HG03457 (cell line): ENCODE measurements around the gene ACSF2.
"Not testable (repeated sequence)": the region's sequence is repeated elsewhere in the genome, so short reads cannot be mapped to it uniquely, and the experiment has no call there.

ENCODE experiments used
- ATAC-seq: cut with Tn5 transposase; IDR thresholded peaks from one replicate; pipeline ENCODE4 v1.9.1; 2021; ENCODE audit warnings: moderate number of reproducible peaks; ENCODE audit not compliant: unreplicated experiment

The ACSF2 gene

DNA sequence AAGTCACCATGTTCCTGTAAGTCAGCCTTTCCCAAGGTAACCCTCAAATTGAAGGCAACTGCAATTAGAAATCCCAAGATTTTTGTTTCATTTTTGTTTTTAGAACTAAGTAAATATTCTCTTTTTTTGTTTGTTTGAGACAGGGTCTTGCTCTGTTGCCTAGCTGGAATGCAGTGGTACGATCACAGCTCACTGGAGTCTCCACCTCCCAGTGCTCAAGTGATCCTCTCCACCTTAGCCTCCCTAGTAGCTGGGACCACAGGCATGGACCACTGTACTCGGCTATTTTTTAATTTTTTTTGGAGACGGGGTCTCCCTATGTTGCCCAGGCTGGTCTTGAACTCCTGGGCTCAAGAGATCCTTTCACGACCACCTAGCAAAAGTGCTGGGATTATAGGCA, 18.1 kb upstream of the ACSF2 start:
- no peak for ATAC-seq

- no peak for ATAC-seq
Observed at GRCh38 chr17:50412188-50412732, 13.8 kb upstream of the ACSF2 start.

DNA sequence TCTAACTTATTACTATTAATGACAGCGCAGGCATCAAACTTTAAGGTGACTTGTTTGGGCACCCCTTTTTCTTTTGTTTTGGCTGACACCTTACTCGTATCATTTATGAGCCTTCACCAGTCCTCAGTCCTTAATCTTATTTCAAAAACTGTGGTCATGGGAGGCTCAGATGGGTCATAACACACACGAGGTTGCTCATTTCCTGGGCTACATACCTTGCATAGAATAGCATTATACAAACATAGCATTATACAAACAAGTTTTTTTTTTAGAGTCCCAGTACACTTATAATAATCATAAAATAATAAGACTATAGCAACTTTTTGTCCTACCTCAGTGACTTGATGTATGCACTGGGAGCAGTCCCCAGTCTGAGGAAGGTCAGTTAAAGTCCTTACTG, 11.2 kb upstream of the ACSF2 start:
- no peak for ATAC-seq

DNA sequence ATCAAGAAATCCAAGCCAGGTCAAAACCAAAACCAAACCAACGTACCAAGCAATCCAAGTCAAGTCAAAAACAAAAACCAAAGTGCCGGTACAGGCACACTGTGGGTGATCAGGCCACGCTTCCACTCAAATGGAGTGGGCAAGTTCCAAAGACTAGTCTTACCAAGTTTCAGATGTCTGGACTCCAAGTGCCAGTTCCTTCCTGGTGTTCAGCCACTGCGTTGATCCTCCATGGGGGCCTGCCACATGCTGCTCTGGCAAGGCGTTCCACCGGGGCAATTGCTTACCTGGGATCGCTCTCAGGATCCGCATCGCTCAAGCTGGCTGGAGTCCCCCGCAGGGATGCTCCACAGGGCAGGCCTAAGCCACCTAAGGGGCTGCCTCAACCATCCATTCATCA, 6.4 kb upstream of the ACSF2 start:
- not testable (repeated sequence) for ATAC-seq

GRCh38 chr17:50420419-50421112, 5.5 kb upstream of the ACSF2 start:
- no peak for ATAC-seq

DNA sequence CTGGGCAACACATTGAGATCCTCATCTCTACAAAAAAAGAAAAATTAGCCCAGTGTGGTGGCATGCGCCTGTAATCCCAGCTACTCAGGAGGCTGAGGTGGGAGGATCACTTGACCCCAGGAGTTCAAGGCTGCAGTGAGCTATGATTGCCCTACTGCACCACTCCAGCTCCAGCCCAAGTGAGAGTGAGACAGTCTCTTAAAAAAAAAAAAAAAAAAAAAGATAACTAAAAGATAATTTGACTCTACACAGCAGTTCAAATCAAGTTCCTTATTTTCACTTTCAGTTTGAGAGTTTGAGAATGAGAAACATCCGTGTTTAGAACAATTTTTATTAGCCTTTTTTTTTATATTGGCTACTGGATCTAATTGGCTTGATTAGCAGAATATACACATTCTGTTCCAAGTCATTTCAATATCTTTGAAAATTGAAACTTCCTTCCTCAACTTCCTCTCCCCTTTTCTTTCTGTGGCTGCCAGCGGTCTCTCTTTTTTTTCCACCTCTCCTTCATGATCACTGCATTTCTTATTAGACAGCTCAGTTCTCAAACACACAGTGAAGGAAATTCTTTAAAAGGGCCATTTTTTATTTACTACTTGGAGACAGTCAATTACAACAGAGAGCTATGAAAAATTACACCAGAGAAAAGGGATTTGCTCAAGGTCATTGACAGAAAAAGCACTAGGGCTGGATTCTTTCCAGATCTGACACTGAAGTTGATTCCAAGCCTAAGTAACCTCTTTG, 4.5 kb upstream of the ACSF2 start:
- no peak for ATAC-seq

GRCh38 chr17:50422738-50423137, 3.3 kb upstream of the ACSF2 start:
- ATAC-seq = no peak

DNA sequence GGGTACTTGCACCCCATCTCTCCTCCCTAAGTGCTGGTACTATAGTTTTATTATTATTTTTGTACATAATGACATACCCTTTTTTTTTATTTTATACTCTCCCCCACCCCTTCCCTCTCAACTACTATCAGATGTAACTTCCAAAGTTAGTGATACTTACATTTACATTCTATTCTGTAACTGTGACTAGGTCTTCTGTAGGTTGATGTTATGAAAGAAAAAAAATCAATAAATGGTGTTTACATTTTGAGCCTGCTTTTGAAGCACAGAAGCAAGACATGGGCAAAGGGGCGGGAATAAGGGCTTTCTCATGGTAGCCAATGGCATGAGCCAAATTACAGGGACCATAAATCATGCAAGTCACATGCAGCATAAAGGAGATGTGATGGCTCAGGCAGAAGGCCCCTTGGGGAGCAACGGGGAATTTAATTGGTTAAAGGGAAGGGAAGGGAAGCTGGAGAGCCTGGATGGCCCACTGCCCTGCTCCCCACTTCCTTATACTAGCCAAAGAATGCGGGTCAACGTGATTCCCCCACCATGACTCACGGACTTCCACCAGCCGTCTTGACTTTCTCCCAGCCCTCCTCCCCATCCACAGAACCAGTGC, 2.4 kb upstream of the ACSF2 start:
- ATAC-seq = no peak

- ATAC-seq = no peak
Observed at GRCh38 chr17:50424246-50424995, 1.6 kb upstream of the ACSF2 start.

- no peak for ATAC-seq
Observed at GRCh38 chr17:50424996-50425681, 879 bp upstream of the ACSF2 start.

DNA sequence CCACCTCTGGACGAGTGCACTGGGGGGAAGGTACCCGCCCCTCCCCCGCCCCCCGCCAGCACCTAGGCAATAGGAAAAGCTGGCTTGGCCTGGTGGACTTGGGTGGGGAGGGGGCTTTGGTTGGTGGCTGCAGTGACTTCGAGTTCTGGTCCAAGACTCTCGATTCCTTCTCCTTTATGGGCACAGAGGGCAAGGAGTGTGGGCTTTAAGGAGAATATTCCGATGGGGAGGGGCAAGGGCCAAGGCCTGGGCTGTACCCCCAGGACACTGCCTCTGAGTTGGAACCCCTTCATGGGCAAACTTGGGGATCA, 409 bp downstream of the ACSF2 start:
- ATAC-seq = no peak

DNA sequence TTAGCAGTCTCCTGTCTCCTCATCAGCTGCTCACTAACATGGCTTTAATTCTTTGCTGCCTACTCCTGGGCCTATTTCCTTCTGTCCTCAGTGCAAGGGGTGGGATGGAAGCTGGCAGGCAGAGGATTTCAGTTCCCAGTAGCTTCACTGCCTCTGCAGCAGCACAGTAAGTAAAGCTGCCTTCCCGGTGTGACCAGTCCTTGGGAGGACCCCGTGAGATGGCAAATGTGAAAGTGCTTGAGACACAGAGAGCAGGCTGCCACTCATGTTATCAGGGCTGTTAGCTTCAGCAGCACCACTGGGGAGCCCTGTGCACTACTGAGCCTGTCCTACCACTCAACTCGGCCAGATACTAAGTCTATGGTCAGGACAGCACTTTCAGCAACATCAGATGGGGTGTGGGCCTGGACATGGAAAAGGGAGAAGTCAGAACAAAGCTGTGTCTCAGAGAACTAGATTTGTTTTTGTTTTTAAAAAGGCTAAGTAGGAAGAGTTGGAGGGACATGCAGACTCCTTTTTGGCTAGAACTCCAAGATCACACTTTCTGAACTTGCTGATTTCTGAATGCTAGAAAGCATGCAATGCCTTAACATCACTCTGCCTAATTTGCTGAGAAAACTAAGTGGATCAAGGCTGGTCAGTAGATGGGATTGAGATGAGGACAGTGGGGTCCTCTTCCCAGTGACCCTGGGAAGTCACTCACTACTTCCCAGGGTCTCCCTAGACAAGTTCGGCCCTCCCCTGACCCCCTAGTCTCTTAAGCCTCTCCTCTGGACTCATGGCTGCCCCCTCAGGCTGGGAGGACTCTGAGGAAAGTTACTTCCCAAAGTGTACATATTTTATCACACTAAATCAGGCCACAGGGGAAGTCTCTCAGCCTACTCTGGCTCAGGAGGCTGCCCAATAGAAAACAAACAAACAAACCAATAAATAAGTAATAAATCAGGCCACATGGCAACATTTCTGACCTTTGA, 1.1 kb downstream of the ACSF2 start:
- ATAC-seq = no peak

- not testable (repeated sequence) for ATAC-seq
Observed at GRCh38 chr17:50428126-50428525, 2.1 kb downstream of the ACSF2 start.

GRCh38 chr17:50428831-50429424, 2.9 kb downstream of the ACSF2 start:
- no peak for ATAC-seq

DNA sequence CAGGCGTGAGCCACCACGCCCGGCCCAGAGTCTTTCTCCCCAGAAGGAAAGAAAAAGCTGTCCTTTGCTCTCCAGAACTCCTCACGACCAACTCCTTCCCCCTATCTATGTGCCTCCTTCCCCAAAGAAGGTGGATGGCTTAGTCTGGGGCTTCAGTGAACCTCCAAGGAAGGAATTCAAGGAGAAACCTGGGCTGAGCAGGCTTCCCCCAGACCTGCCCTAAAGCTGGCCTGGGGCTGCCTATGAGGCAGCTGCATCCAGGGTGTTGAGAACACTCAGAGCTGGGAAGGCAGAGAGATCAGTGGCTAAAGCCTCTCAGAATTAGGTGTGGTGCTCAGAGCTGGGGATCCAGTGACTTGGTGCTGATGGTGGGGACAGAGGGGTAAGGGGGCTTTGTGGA, 3.8 kb downstream of the ACSF2 start:
- ATAC-seq = no peak

- no peak for ATAC-seq
Observed at GRCh38 chr17:50430821-50431618, 5.0 kb downstream of the ACSF2 start.

DNA sequence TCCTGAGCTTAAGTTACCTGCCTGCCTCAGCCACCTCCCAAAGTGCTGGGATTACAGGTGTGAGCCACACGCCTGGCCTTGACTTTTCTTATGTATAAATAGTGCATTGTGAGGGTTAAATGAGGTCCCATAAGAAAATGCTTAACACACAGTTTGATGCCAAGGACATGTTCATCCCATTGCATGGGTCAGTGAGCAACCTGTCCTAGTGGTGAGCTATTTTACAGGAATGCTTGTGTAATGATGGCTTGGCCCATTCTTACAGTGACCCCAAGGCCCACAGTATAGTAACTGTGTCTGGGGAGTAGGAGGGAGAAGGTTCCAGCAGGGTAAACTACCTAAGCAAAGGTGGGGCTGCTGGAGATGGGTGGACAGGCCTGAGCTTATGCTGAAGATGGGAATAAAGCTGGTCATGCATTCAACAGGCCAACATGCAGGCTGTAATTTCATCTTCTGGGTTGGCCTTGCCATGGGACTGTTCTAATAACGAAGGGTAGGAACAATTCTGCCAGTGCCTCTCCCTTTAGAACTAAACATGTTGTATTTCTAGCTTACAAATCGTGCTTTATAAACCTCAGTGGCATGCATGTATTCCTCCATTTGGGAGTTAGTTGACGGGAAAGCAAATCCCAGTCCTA, 6.2 kb downstream of the ACSF2 start:
- ATAC-seq = no peak

DNA sequence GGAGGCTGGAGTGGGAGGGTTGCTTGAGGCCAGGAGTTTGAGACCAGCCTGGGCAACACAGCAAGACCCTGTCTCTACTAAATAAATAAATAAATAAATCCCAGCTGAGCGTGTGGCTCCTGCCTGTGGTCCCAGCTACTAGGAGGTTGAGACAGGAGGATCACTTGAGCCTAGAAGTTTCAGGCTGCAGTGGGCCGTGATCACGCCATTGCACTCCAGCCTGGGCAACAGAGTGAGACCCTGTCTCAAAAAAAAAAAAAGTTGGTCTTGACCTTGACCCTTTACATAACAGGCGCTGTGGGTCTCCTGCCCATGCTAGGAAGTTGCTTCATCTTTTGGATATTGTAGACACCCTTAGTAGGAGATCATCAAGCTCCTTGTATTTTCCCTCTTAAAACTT, 11.4 kb downstream of the ACSF2 start:
- no peak for ATAC-seq
